Nephron (organoid): ENCODE data around the gene NPR3.

Experiments used
- H3K27ac Mint-ChIP-seq, 3 experiments: 2 replicates each; pipeline ENCODE4 v1.8.0; 2020; ENCODE audit warnings: mixed read lengths in 3 of 3, mild to moderate bottlenecking in 2 of 3, moderate library complexity in 1 of 3
- H3K27me3 Mint-ChIP-seq: 2 replicates; pipeline ENCODE4 v1.8.0; 2021; ENCODE audit warnings: low read depth, mild to moderate bottlenecking, moderate library complexity, mixed read lengths
- H3K36me3 Mint-ChIP-seq: 2 replicates; pipeline ENCODE4 v1.8.0; 2020; ENCODE audit warnings: low read depth, mixed read lengths
- H3K4me1 Mint-ChIP-seq: 2 replicates; pipeline ENCODE4 v1.8.0; 2020; ENCODE audit warnings: mixed read lengths
- H3K4me3 Mint-ChIP-seq, 3 experiments: 2 replicates each; pipeline ENCODE4 v1.8.0; 2020; ENCODE audit warnings: mild to moderate bottlenecking in 3 of 3, mixed read lengths in 3 of 3, moderate library complexity in 2 of 3
- H3K9me3 Mint-ChIP-seq: 2 replicates; pipeline ENCODE4 v1.8.0; 2020; ENCODE audit warnings: mixed read lengths
- CTCF ChIP-seq, 3 experiments: fragments of 200-600 bp; sonication (generic); IDR thresholded peaks; one replicate each; pipeline ENCODE4 v1.5.0; 2021; ENCODE audit warnings: antibody characterized with exemption in 3 of 3; ENCODE audit not compliant: unreplicated experiment in 3 of 3

The NPR3 gene

GRCh38 chr5:32713770-32714381 is 2.8 kb downstream of the NPR3 start:
- peaks cover 21% of the 10 kb centered on the region for H3K36me3 Mint-ChIP-seq
- peaks cover 85% of the 10 kb centered on the region for H3K27me3 Mint-ChIP-seq
- H3K27ac Mint-ChIP-seq: peak overlapping the region in 1 of 3 experiments; percentile 55
- TF ChIP-seq CTCF (IDR thresholded peaks at IDR 0.05; ENCODE audit: unreplicated experiment in 3 of 3): no peak
- H3K4me3 Mint-ChIP-seq: peak overlapping the region; percentile 79 to 87 (median 87)
- peaks cover 25% of the 10 kb centered on the region for H3K4me1 Mint-ChIP-seq
- peaks cover 8% of the 10 kb centered on the region for H3K9me3 Mint-ChIP-seq

GRCh38 chr5:32714836-32715235 is 3.7 kb downstream of the NPR3 start:
- TF ChIP-seq CTCF (IDR thresholded peaks at IDR 0.05; ENCODE audit: unreplicated experiment in 3 of 3): no peak
- H3K36me3 Mint-ChIP-seq: peaks cover 31% of the 10 kb centered on the region
- H3K9me3 Mint-ChIP-seq: peaks cover 18% of the 10 kb centered on the region
- H3K4me1 Mint-ChIP-seq: peaks cover 25% of the 10 kb centered on the region
- peak overlapping the region; percentile 79 to 87 (median 87) for H3K4me3 Mint-ChIP-seq
- H3K27me3 Mint-ChIP-seq: peaks cover 79% of the 10 kb centered on the region
- H3K27ac Mint-ChIP-seq: peak overlapping the region in 2 of 3 experiments; percentile 55 to 71

GRCh38 chr5:32720300-32720699 is 9.2 kb downstream of the NPR3 start:
- H3K27ac Mint-ChIP-seq: no peak overlapping the region
- H3K36me3 Mint-ChIP-seq: peaks cover 31% of the 10 kb centered on the region
- no peaks in the 10 kb centered on the region for H3K4me1 Mint-ChIP-seq
- H3K4me3 Mint-ChIP-seq: no peak overlapping the region
- peaks cover 25% of the 10 kb centered on the region for H3K9me3 Mint-ChIP-seq
- TF ChIP-seq CTCF (IDR thresholded peaks at IDR 0.05; ENCODE audit: unreplicated experiment in 3 of 3): no peak
- peaks cover 37% of the 10 kb centered on the region for H3K27me3 Mint-ChIP-seq

GRCh38 chr5:32721626-32722025 is 10.5 kb downstream of the NPR3 start:
- Mint-ChIP-seq H3K4me1 (peaks cover 7% of the 10 kb centered on the region), H3K4me3 (no peak overlapping the region), H3K36me3 (peaks cover 31% of the 10 kb centered on the region), H3K9me3 (peaks cover 27% of the 10 kb centered on the region), H3K27ac (no peak overlapping the region), H3K27me3 (peaks cover 35% of the 10 kb centered on the region)
- no peak for TF ChIP-seq CTCF (IDR thresholded peaks at IDR 0.05; ENCODE audit: unreplicated experiment in 3 of 3)

GRCh38 chr5:32722957-32723356 is 11.8 kb downstream of the NPR3 start:
- H3K9me3 Mint-ChIP-seq: peaks cover 20% of the 10 kb centered on the region
- H3K36me3 Mint-ChIP-seq: peaks cover 25% of the 10 kb centered on the region
- peaks cover 28% of the 10 kb centered on the region for H3K27me3 Mint-ChIP-seq
- no peak overlapping the region for H3K27ac Mint-ChIP-seq
- H3K4me3 Mint-ChIP-seq: no peak overlapping the region
- TF ChIP-seq CTCF (IDR thresholded peaks at IDR 0.05; ENCODE audit: unreplicated experiment in 3 of 3): no peak
- peaks cover 7% of the 10 kb centered on the region for H3K4me1 Mint-ChIP-seq

GRCh38 chr5:32724526-32724925 is 13.4 kb downstream of the NPR3 start:
- peaks cover 16% of the 10 kb centered on the region for H3K36me3 Mint-ChIP-seq
- peaks cover 12% of the 10 kb centered on the region for H3K9me3 Mint-ChIP-seq
- no peak for TF ChIP-seq CTCF (IDR thresholded peaks at IDR 0.05; ENCODE audit: unreplicated experiment in 3 of 3)
- peaks cover 7% of the 10 kb centered on the region for H3K4me1 Mint-ChIP-seq
- H3K27me3 Mint-ChIP-seq: peaks cover 21% of the 10 kb centered on the region
- H3K4me3 Mint-ChIP-seq: no peak overlapping the region
- no peak overlapping the region for H3K27ac Mint-ChIP-seq
